PC-9 (cell line): ENCODE measurements around the gene RNF31.

Experiments used
- EZH2 ChIP-seq: fragments of 200-600 bp; sonication (generic); IDR thresholded peaks from 2 replicates; pipeline ENCODE4 v1.8.0; 2017; ENCODE audit warnings: antibody characterized with exemption, low read depth
- TF ChIP-seq, protein P1 (sequence below): fragments of 200-600 bp; sonication (generic); conservative IDR thresholded peaks from 2 replicates; pipeline ENCODE4 v1.6.1; 2017; ENCODE audit warnings: mixed run types, antibody characterized with exemption, mild to moderate bottlenecking, moderate library complexity

DNA sequence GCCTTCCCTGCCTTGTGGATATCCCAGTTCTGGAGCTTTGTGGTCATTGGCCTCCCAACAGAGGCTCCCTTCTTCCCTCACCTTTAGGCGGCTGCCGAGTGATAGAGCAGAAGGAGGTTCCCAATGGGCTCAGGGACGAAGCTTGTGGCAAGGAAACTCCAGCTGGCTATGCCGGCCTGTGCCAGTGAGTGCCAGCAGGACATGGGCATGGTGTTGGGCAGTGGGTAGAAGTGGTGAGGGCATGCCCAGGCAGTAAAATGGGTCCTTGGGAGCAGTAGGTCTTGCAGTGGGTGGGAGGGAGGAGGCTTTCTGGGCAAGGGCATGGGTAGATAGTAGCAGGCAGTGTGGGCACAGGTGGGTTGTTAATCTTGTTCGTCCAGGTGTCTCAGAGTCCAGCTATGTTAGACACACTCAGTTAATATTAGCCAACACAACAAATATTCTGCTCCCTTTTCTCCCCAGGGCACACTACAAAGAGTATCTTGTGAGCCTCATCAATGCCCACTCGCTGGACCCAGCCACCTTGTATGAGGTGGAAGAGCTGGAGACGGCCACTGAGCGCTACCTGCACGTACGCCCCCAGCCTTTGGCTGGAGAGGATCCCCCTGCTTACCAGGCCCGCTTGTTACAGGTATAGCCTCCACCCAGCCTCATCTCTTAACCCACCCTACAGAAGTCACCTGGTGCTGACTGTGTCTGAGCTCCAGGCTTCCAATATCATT lies 12.6 kb downstream of the RNF31 start:
- TF ChIP-seq, protein P1, sequence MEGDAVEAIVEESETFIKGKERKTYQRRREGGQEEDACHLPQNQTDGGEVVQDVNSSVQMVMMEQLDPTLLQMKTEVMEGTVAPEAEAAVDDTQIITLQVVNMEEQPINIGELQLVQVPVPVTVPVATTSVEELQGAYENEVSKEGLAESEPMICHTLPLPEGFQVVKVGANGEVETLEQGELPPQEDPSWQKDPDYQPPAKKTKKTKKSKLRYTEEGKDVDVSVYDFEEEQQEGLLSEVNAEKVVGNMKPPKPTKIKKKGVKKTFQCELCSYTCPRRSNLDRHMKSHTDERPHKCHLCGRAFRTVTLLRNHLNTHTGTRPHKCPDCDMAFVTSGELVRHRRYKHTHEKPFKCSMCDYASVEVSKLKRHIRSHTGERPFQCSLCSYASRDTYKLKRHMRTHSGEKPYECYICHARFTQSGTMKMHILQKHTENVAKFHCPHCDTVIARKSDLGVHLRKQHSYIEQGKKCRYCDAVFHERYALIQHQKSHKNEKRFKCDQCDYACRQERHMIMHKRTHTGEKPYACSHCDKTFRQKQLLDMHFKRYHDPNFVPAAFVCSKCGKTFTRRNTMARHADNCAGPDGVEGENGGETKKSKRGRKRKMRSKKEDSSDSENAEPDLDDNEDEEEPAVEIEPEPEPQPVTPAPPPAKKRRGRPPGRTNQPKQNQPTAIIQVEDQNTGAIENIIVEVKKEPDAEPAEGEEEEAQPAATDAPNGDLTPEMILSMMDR = no peak
- TF ChIP-seq EZH2 = no peak
